Panc1 (cell line): ENCODE data around the gene CEP164. TPM values are rescaled to one million over a fixed set of nuclear protein-coding genes. Genes with fewer than 3 reads are reported as not detected.

ENCODE experiments used
- ATAC-seq: fragments of 200-7000 bp; cut with Tn5 transposase; 2 replicates; pipeline ENCODE4 v1.9.1; 2020; ENCODE audit warnings: mild to moderate bottlenecking, moderate library complexity
- BruUV-seq: library from RNA; stranded (reverse); fragments of 400-500 nt; replicated peaks from 2 replicates; lab custom pipeline; 2021; lab: Mats Ljungman, UMichigan
- CTCF ChIA-PET: fragments of 300-600 bp; sonication (Branson Sonifier 250); formaldehyde crosslinking; loops from one replicate; lab custom pipeline; 2022; ENCODE audit warnings: antibody characterized with exemption; lab: Charles Lee
- POLR2A ChIA-PET: fragments of 300-600 bp; sonication (Branson Sonifier 250); formaldehyde crosslinking; loops from one replicate; lab custom pipeline; 2022; ENCODE audit warnings: antibody characterized with exemption; lab: Charles Lee
- DNase-seq: peaks from one replicate; pipeline ENCODE4 v3.0.0-alpha.2; 2010; ENCODE audit warnings: low read depth, low spot score
- H3K27ac ChIP-seq: 2 replicates; pipeline ENCODE4 v1.5.1; 2011; ENCODE audit warnings: mild to moderate bottlenecking, low read length, inconsistent platforms
- H3K27me3 ChIP-seq: fragments of 200-500 bp; sonication (Bioruptor generic); 2 replicates; pipeline ENCODE4 v1.6.0; 2014; ENCODE audit warnings: low read length, inconsistent platforms; ENCODE audit not compliant: control insufficient read depth, insufficient read depth
- H3K36me3 ChIP-seq: fragments of 200-500 bp; sonication (Bioruptor generic); 2 replicates; pipeline ENCODE4 v1.5.1; 2014; ENCODE audit warnings: inconsistent platforms, mild to moderate bottlenecking, low read length, moderate library complexity; ENCODE audit not compliant: control insufficient read depth, insufficient read depth
- H3K4me1 ChIP-seq: 2 replicates; pipeline ENCODE4 v1.5.1; 2011; ENCODE audit warnings: inconsistent platforms, mild to moderate bottlenecking, low read length, moderate library complexity; ENCODE audit not compliant: control insufficient read depth, insufficient read depth
- H3K4me3 ChIP-seq, 2 experiments: 2 replicates each; pipeline ENCODE4 v1.5.1; 2011 to 2012; ENCODE audit warnings: low read depth in 2 of 2, low read length in 2 of 2, mild to moderate bottlenecking in 2 of 2, inconsistent platforms in 1 of 2, moderate library complexity in 1 of 2
- H3K9me3 ChIP-seq: fragments of 200-500 bp; sonication (Bioruptor generic); 2 replicates; pipeline ENCODE4 v1.5.1; 2014; ENCODE audit warnings: low read depth, mild to moderate bottlenecking, inconsistent platforms, low read length, moderate library complexity; ENCODE audit not compliant: control insufficient read depth, insufficient read depth
- CTCF ChIP-seq: fragments of 450-650 bp; IDR thresholded peaks from 2 replicates; pipeline ENCODE4 v1.5.1; 2017; ENCODE audit warnings: mild to moderate bottlenecking
- POLR2AphosphoS5 ChIP-seq: IDR thresholded peaks from 2 replicates; pipeline ENCODE4 v1.6.1; 2012; ENCODE audit warnings: mild to moderate bottlenecking, low read depth, low read length, moderate library complexity
- REST ChIP-seq, 2 experiments: IDR thresholded peaks; 2 replicates each; pipeline ENCODE4 v1.6.1; 2011 to 2012; ENCODE audit warnings: low read depth in 2 of 2, control low read depth in 1 of 2, low read length in 1 of 2, mild to moderate bottlenecking in 1 of 2, moderate library complexity in 1 of 2; ENCODE audit not compliant: insufficient read depth in 1 of 2
- SIN3A ChIP-seq: IDR thresholded peaks from 2 replicates; pipeline ENCODE4 v1.6.1; 2012; ENCODE audit warnings: low read depth, mild to moderate bottlenecking, low read length, moderate library complexity, borderline replicate concordance; ENCODE audit not compliant: insufficient read depth
- TCF7L2 ChIP-seq: IDR thresholded peaks from 2 replicates; pipeline ENCODE4 v1.6.1; 2011; ENCODE audit warnings: mild to moderate bottlenecking, low read depth, low read length, inconsistent platforms
- in situ Hi-C: cut with HindIII; loops from 2 replicates; pipeline ENCODE4 v1.10.0; 2016; ENCODE audit warnings: low sequenced_read_pairs, low pct_unique_long_range_greater_than_20kb
- intact Hi-C: fragments of 100-400 bp; cut with micrococcal nuclease; formaldehyde crosslinking; loops from one replicate; pipeline ENCODE4 v1.10.0; 2022; ENCODE audit not compliant: unreplicated experiment
- total RNA-seq: library from RNA; stranded (reverse); gene quantifications from one replicate; pipeline ENCODE4 v1.2.1, GENCODE V29; 2021; ENCODE audit not compliant: unreplicated experiment

Gene CEP164
- total RNA-seq, 1 experiment from 2014 or later: 75.4 TPM

GRCh38 chr11:117313091-117313490 lies 14.6 kb upstream of the CEP164 start:
- POLR2A ChIA-PET: interaction anchor here (0.6 kb wide), 1 partner anchor 14 kb away, joined by 3 read pairs; the partner anchor contains the start of gene CEP164
- intact Hi-C loops: no loop called here

More at GRCh38 chr11:117313091-117313490, 14.6 kb upstream of the CEP164 start:
- Histone ChIP-seq H3K27me3 (no peaks in the 10 kb centered on the region), H3K4me3 (no peak overlapping the region), H3K36me3 (no peaks in the 10 kb centered on the region), H3K27ac (no peak overlapping the region), H3K4me1 (peaks cover 11% of the 10 kb centered on the region), H3K9me3 (no peaks in the 10 kb centered on the region)
- no peak for DNase-seq
- ATAC-seq: no peak
- in situ Hi-C loops: no loop called here
- no peak for TF ChIP-seq SIN3A
- TF ChIP-seq POLR2AphosphoS5: no peak
- TF ChIP-seq CTCF: no peak
- TF ChIP-seq REST (IDR thresholded peaks at IDR 0.05; ENCODE audit: insufficient read depth in 1 of 2, low read depth in 2 of 2, low read length in 1 of 2): no peak
- no peak for TF ChIP-seq TCF7L2
- CTCF ChIA-PET: no interaction called here
- no TSS peak for BruUV-seq
